ENCODE measurements around the gene PCSK5.

The PCSK5 gene

GRCh38 chr9:76371901-76372300, 481.4 kb downstream of the PCSK5 start:
- DNase-seq: no peak

DNA sequence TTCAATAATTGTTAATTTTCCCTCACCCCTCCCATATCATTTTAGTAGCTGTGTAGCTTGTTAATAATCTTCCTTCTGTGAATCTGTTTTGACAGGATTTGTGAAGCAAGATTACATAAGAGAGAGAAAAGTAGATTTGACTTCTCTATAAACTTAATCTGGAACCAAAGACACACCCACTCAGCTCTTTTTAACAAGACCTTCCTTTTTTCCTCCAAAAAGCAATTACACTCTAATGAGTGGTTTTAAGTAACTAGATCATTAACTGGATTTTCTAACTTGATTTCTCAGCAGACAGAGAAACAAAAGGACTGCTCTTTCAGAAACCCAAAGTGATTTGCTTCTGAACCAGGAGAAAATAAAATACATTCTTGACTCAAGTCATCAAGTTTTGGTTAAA, 481.9 kb downstream of the PCSK5 start:
- DNase-seq: no peak

GRCh38 chr9:76373173-76373783, 482.8 kb downstream of the PCSK5 start:
- no peak for DNase-seq

DNA sequence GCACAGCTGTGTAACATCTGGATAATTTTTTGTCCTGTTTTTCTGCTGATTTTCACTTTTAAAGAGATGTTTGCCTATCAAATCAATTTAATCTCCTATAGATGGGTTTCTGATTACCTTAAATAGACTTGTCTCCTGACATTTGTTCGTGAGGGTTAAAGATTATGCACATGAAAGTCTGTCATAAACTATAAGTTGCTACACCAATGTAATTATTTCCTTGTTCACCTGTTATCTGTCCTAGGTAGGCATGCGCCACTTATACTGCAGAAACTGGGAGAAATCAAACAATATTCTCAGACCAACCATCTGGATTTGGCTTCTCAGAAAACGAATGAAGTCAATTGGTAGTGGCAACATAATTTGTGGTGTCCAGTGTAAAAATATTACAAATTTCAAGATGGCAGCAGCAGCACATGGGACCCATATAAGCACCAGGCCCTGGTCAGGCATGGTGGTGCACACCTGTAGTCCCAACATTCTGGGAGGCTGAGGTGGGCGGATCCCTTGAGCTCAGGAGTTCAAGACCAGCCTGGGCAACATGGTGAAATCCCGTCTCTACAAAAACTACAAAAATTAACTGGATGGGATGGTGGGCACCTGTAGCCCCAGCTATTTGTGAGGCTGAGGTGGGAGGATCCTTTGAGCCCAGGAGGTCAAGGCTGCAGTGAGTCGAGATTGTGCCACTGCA, 483.5 kb downstream of the PCSK5 start:
- DNase-seq: no peak

GRCh38 chr9:76374783-76375559, 484.5 kb downstream of the PCSK5 start:
- no peak for DNase-seq

GRCh38 chr9:76377791-76378190, 487.3 kb downstream of the PCSK5 start:
- no peak for DNase-seq

- no peak for DNase-seq
Observed at GRCh38 chr9:76378367-76379073, 488.0 kb downstream of the PCSK5 start.

DNA sequence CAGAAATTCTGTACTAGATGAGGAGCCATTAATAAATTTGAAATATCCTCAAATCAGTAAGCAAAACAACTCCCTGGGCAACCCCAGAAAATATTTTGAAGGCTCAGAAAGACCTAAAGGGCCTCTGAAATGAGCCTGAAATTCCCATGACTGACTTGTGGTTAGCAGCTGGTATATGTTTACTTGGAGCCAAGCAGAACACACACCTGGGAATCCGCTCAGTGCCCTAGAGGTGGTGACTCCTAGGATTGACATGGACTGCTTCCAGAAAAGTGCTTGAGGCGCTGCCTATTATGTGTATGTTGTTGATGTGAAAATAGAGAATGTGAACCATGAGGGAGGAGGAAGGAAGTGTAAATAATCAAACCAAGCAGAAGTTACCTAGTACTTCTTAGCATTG, 489.0 kb downstream of the PCSK5 start:
- no peak for DNase-seq

DNA sequence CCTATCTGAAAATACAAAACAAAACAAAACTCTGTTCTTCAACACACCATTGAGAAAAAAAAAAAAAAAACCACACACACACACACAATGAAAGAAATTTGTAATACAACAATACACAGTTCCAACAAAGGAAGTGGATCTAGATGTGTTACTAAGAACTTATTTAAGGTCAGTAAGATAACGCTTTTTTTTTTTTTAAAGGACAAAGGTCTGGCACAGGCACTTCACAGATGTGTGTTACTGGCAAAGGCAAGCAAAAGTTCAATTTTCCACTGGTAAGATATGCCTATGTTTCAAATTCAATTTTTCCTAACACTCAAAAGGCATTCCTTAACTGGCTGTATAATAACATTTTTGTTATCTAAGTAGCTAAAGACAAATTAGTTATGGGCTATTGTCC, 500.2 kb downstream of the PCSK5 start:
- no peak for DNase-seq

DNA sequence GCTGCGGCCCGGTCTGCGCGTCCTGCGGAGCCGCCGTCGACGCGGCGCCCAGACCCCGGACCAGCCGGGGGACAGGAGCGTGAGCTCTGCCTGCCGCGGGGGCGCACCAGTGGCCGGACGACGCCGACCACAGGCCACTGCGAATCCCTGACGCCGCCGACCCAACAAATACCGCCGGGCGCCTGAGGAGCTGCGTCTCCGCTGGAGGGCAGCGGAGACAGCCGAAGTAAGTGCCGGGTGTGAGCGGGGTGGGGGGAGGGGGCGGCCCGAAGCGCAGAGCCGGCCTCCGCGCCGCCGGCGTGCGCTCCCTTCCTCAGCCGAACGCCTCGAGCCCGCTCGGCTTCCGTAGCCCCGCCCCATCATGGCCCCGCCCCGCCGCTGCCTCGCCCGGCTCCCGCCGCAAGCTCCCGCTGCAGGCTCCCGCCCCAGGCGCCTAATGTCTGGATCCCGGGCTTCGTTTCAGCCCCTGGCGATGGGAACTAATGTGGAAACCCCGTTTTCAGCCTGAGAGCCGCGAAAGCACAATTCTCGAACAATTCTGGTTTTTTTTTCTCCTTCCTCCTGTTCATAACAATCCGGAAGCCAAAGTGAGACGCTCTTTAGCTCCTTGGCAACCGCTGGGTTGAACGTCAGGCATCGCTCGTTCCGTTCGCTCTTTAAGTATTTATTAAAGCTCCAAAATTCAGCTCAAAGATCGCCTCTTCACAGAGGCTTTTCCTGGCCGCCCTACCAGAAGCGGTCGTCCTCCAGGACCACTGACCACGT, 503.9 kb downstream of the PCSK5 start, which contains the start of gene RFK:
TSS of gene RFK (minus strand) at position 232 of the 765 bp plus-strand sequence. CDS start 255 bp downstream, outside the sequence.
- DNase-seq: peak; percentile 90

DNA sequence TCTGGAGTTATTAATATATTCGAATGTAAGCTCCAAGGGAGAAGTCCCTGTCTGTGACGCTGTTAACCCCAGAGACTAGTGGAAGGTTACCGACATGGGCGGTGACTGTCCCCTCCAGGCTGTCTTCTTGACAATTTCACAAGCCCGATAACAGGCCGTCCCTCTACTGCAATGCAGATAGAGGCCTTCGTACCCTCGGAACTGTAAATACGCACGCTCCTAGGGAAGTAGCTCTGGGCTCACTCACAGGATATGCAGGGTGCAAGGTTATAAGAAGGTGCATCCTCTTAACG, 504.4 kb downstream of the PCSK5 start:
- peak; percentile 68 for DNase-seq

DNA sequence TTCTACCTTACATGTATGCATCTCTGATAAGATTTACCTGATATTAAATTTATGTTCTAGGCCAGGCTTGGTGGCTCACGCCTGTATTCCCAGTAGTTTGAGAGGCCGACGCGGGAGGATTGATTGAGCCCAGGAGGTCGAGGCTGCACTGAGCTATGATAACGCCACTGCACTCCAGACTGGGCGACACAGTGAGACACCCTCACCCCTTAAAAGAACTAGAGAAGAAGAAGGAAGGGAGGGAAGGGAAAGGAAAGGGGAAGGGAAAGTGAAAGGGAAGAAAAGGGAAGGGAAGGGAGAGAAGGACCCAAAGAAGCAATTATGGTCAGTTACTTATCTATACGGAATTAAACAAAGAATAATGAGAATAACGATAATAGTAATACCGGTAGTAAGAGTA, 504.9 kb downstream of the PCSK5 start:
- no peak for DNase-seq

- DNase-seq: no peak
Observed at GRCh38 chr9:76396144-76396543, 505.7 kb downstream of the PCSK5 start.

DNA sequence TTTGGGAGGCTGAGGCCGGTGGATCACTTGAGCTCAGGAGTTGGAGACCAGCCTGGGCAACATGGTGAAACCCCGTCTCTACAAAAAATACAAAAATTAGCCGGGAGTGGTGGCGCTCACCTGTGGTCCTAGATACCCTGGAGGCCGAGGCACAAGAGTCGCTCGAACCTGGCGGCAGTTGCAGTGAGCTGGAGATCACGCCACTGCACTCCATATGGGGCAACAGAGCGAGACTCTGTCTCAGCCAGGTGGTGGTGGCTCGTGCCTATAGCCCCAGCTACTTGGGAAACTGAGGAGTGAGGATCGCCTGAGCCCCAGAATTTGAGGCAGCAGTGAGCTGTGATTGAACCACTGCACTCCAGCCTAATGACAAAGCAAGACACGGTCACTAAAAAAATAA, 506.1 kb downstream of the PCSK5 start:
- no peak for DNase-seq

DNA sequence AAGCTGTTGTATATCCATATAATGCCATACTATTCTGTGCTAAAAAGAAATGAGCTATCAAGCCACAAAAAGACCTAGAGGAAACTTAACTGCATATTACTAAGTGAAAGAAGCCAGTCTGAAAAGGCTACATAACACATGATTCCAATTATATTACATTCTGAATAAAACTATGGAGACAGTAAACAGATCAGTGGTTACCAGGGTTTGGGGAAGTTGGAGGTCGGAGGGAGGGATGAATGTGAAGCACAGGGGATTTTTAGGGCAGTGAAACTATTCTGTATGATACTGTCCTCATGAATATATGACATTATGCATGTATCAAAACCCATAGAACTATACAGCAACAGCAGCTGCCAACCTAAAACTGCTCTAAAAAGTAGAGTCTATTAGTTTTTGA, 509.4 kb downstream of the PCSK5 start:
- DNase-seq: no peak

- no peak for DNase-seq
Observed at GRCh38 chr9:76400534-76401096, 510.1 kb downstream of the PCSK5 start.

- DNase-seq: no peak
Observed at GRCh38 chr9:76401176-76401575, 510.7 kb downstream of the PCSK5 start.

- DNase-seq: no peak
Observed at GRCh38 chr9:76401580-76402354, 511.3 kb downstream of the PCSK5 start.

GRCh38 chr9:76403352-76403751, 512.9 kb downstream of the PCSK5 start:
- DNase-seq: no peak

- DNase-seq: no peak
Observed at GRCh38 chr9:76404401-76404800, 513.9 kb downstream of the PCSK5 start.

DNA sequence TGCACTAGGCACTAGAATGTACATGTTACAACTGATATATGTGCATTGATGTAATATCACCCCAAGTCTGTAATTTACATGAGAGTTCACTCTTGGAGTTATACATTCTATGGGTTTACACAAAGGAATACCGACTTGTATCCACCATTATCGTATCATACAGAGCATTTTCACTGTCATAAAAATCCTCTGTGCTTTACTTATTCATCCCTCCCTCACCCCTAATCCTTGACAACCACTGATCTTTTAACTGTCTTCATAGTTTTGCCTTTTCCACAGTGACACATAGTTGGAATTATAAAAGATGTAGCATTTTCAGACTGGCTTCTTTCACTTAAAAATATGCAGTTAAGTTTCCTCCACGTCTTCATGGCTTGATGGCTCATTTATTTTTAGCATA, 514.9 kb downstream of the PCSK5 start:
- DNase-seq: no peak

GRCh38 chr9:76405868-76406267, 515.4 kb downstream of the PCSK5 start:
- no peak for DNase-seq

Measured in CD4-positive, alpha-beta T cell treated with Interleukin-15 for 1 hour (primary cell).